HAP-1 (cell line): ENCODE data around the gene CENPT.
A peak's percentile ranks its signal among the peaks of the same experiment; 100 is the strongest.
"Not testable (repeated sequence)": the region's sequence is repeated elsewhere in the genome, so short reads cannot be mapped to it uniquely, and the experiment has no call there.

Source experiments
- DNase-seq, 2 experiments: peaks; one replicate each; pipeline ENCODE4 v3.0.0-alpha.2; 2016 to 2020; ENCODE audit warnings: low spot score in 2 of 2
- H3K27me3 ChIP-seq: fragments of 250-450 bp; sonication (Bioruptor Pico); 2 replicates; pipeline ENCODE4 v1.5.1; 2020; ENCODE audit warnings: low read depth, mild to moderate bottlenecking, moderate library complexity
- H3K36me3 ChIP-seq: fragments of 250-450 bp; sonication (Bioruptor Pico); replicated peaks from 2 replicates; pipeline ENCODE4 v1.5.1; 2020; ENCODE audit warnings: mild to moderate bottlenecking
- H3K4me1 ChIP-seq: fragments of 250-450 bp; sonication (Bioruptor Pico); 2 replicates; pipeline ENCODE4 v1.5.1; 2020; ENCODE audit warnings: mild to moderate bottlenecking
- H3K4me3 ChIP-seq: fragments of 250-450 bp; sonication (Bioruptor Pico); 2 replicates; pipeline ENCODE4 v1.5.1; 2020; ENCODE audit warnings: mild to moderate bottlenecking, moderate library complexity
- H3K9me3 ChIP-seq: fragments of 250-450 bp; sonication (Bioruptor Pico); 2 replicates; pipeline ENCODE4 v1.5.1; 2020; ENCODE audit warnings: mild to moderate bottlenecking, moderate library complexity
- in situ Hi-C: fragments of 300-500 bp; cut with MboI; formaldehyde crosslinking; loops from 3 replicates; pipeline ENCODE4 v1.14.3; 2020; ENCODE audit warnings: low sequenced_read_pairs, inconsistent platforms, mixed read lengths

The CENPT gene

DNA sequence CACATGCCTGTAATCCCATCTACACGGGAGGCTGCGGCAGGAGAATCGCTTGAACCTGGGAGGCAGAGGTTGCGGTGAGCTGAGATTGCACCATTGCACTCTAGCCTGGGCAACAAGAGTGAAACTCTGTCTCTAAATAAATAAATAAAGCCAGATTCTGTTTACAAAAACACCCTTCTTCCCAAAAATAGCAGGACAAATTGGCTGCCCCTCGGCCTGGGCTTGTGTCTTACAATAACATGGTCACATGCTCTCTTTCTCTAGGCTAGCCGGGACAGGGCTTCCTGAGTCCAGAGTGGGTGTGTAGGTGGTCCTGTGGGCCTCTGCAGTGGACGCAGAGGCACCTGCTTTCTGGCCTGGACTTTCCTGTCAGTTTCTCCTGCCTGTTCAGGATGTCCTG is 22.2 kb upstream of the CENPT start:
- H3K9me3 ChIP-seq: no peaks in the 10 kb centered on the region
- peaks cover 11% of the 10 kb centered on the region for H3K4me1 ChIP-seq
- peaks cover 72% of the 10 kb centered on the region for H3K36me3 ChIP-seq
- no peaks in the 10 kb centered on the region for H3K27me3 ChIP-seq
- H3K4me3 ChIP-seq: no peak overlapping the region
- no peak for DNase-seq
- in situ Hi-C loops: no loop called here

DNA sequence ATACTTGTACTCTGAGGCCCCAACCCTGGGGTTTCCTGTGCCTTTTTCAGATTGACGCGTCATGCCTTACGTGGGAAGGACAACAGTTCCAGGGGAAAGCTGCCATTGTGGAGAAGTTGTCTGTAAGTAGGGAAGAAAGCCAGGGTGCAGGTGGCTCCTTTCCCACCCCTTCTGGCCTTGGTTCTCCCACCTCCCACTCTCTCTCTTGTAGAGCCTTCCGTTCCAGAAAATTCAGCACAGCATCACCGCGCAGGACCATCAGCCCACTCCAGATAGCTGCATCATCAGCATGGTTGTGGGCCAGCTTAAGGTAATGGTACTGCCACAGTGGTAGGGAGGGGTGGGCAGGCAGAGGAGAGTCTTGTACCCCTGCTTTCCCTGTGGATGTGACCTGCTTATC is 20.8 kb upstream of the CENPT start:
- in situ Hi-C loops: no loop called here
- H3K4me3 ChIP-seq: no peak overlapping the region
- H3K27me3 ChIP-seq: no peaks in the 10 kb centered on the region
- peaks cover 74% of the 10 kb centered on the region for H3K36me3 ChIP-seq
- no peak for DNase-seq
- H3K9me3 ChIP-seq: no peaks in the 10 kb centered on the region
- H3K4me1 ChIP-seq: peaks cover 4% of the 10 kb centered on the region; the same call in 1 of the 2 replicates

DNA sequence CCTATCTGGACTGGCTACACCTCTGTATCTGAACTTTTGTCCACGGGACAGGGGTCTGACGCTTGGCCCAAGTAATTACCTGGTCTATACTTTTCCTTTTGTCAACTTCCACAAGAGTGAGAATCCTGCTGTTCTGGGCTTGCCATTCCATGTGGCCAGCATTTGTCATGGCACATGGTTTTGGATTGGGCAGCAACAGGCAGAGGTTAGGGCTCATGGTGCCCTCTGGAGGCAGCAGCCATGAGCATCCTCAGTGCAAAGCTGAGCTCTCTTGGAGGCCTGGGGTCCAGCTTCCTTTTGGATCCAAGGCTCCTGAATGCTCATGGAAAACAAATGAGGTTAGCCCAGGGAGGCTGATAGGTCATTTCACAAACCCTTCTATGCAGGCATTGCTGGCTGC is 17.8 kb upstream of the CENPT start:
- peaks cover 74% of the 10 kb centered on the region for H3K36me3 ChIP-seq
- no peaks in the 10 kb centered on the region for H3K9me3 ChIP-seq
- DNase-seq: peak in 1 of 2 experiments; percentile 38
- no peak overlapping the region for H3K4me3 ChIP-seq
- no peaks in the 10 kb centered on the region for H3K4me1 ChIP-seq
- H3K27me3 ChIP-seq: no peaks in the 10 kb centered on the region
- in situ Hi-C loops: no loop called here

DNA sequence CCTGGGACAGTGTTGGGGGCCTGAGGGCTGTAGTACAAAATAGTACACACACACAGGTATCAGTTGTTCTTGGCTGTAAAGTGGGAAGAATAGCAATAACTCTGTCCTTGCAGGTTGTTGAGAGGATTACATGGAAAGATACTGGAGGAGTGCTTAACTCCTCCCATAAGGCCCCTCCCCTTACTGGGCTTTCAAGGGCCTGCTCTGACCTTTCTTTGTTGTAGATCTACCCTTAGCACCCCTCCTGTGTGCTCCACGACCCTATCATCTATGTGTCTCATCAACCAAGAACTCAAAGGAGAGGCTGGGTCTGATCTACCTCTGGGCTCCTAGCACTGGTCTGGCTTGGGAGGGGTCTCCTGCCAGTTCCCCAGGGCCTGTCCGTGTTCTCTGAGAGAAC is 17.1 kb upstream of the CENPT start:
- peaks cover 71% of the 10 kb centered on the region for H3K36me3 ChIP-seq
- no peaks in the 10 kb centered on the region for H3K4me1 ChIP-seq
- no peaks in the 10 kb centered on the region for H3K9me3 ChIP-seq
- no peak overlapping the region for H3K4me3 ChIP-seq
- DNase-seq: no peak
- in situ Hi-C loops: no loop called here
- H3K27me3 ChIP-seq: no peaks in the 10 kb centered on the region

DNA sequence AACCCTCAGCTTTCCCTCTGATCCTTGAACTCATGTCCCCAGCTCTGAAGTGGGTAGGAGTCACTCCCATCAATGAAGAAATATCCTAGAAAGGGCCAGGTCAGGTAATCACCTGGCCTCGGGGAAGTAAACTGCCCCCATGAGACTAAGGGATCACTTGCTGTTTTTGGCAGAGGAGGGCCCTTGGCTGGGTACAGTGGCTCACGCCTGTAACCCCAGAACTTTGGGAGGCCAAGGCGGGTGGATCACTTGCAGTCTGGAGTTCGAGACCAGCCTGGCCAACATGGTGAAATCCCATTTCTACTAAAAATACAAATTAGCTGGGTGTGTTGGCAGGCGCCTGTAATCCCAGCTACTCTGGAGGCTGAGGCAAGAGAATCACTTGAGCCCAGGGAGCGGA is 16.6 kb upstream of the CENPT start:
- H3K9me3 ChIP-seq, in situ Hi-C loops, DNase-seq, H3K4me3 ChIP-seq, H3K4me1 ChIP-seq, H3K27me3 ChIP-seq: not testable (repeated sequence)
- peaks cover 65% of the 10 kb centered on the region for H3K36me3 ChIP-seq

DNA sequence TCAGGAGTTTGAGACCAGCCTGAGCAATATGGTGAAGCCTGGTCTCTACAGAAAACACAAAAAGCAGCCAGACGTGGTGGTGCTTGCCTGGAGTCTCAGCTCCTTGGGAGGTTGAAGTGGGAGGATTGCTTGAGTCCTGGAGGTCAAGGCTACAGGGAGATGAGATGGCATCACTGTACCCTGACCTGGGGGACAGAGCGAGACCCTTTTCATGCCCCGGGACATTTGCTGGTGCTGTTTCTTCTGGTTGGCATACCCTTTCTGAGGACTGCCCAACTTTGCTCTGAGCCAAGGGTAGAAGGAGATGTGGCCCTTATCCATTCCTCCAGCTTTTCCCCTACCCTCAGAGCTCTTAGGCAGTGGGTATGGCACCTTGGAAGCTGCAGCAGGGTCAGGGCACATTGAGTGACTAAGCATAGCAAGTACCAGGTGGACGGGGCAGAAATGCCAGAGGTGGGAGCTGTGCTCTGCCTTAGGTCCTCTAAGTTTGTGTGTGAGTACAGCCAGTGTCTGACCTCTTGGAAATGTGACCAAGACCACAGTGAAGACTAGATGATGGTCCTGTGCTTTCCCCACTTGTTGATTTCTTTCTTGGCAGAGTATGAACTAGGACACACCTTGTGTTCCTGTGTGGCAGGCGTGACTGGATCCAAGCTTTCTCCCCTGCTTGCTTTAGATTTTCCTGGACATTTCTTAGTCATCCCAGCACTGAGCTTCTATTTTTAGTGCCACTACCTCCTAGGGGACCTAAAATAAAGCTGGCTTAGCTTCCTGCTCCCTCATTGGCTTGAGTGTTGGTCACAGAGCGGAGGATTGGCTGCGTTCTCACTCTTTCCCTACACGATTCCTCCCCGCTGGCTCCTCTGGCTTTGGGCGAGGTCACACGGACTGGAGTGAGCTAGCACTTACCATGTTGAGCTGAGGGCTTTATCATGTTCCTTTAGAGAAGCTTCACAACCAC is 15.4 kb upstream of the CENPT start:
- Histone ChIP-seq H3K9me3 (no peaks in the 10 kb centered on the region), H3K27me3 (no peaks in the 10 kb centered on the region), H3K36me3 (peaks cover 54% of the 10 kb centered on the region), H3K4me1 (no peaks in the 10 kb centered on the region), H3K4me3 (no peak overlapping the region)
- no peak for DNase-seq
- in situ Hi-C loops: no loop called here

DNA sequence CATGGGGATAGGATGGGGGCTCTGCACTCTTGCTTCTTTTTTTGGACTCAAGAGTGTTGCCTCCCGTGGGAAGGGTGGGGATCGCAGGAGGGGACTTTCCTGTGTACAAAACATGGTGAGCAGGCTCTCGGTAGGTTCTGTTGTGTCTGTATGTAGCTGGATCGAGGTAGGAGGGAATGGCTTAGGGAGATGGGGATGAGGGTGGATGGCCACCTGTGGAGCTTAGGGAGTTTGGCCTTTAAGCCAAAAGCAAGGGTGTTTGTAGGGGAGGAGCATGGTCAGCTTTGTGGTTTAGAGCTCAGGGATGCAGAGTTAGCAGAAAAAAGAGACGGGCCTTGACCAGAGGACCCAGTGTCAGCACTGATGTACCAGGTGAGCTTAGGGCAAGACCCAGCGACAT is 14.4 kb upstream of the CENPT start:
- in situ Hi-C loops: no loop called here
- H3K4me3 ChIP-seq: no peak overlapping the region
- no peaks in the 10 kb centered on the region for H3K4me1 ChIP-seq
- no peaks in the 10 kb centered on the region for H3K9me3 ChIP-seq
- H3K36me3 ChIP-seq: peaks cover 44% of the 10 kb centered on the region
- no peaks in the 10 kb centered on the region for H3K27me3 ChIP-seq
- no peak for DNase-seq

DNA sequence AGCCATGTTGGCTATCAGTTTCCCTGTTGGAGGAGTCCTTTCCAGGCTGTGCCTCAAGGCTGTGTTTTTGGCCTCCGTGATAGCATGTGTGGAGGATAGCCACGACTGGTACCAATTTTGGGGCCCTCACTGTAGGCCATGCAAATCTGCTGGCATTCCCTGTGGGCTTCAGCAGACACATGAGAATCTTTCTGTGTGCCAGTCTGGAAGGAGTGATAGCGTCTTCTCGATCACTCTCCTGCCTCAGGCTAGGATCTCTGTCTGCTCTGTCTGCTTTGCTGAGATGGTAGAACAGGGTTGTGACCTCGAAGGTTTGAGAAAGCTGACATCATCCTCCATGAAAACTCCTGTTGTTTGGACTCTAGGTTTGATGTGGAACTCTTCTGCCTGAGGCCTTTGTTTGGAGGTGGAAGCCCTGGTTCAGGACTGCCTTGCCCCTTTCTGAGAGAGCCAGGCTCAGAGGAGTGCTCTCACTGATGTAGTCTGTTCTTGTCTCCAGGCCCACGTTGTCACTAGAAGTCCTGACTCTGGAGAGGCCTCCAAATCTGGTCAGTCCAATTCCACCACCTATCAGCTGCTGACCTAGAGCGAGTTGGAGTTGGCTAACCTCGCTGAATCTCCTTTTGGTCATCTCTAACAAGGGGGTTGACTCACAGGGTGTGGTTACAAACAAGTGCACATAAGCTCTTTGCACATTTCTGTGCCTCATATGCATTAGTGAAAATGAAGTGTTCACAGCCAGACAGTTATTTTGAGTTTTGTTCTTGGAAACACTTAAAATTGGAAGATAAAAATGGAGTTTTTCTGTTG is 13.3 kb upstream of the CENPT start:
- H3K9me3 ChIP-seq: no peaks in the 10 kb centered on the region
- DNase-seq: no peak
- in situ Hi-C loops: no loop called here
- H3K4me3 ChIP-seq: no peak overlapping the region
- no peaks in the 10 kb centered on the region for H3K4me1 ChIP-seq
- peaks cover 36% of the 10 kb centered on the region for H3K36me3 ChIP-seq
- no peaks in the 10 kb centered on the region for H3K27me3 ChIP-seq

DNA sequence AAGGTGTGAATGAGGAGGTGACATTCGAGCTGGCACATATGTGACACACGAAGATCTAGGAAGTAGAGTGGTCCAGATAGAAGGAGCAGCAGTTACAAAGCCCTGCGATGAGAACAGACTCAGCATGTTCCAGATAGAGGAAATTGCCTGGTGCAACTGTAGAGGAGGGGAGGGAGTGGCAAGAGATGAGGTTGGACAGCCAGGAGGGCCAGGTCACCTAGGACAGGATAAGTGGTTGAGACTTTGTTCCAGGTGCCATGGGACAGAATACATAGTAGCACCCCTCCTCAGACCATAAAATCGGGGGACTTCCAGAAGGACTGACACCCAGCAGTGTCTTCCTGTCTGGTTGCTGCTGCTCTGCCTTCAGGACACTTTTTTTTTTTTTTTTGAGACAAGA is 11.0 kb upstream of the CENPT start:
- Histone ChIP-seq H3K9me3 (no peaks in the 10 kb centered on the region), H3K36me3 (peaks cover 33% of the 10 kb centered on the region), H3K4me1 (no peaks in the 10 kb centered on the region), H3K27me3 (no peaks in the 10 kb centered on the region), H3K4me3 (no peak overlapping the region)
- in situ Hi-C loops: no loop called here
- no peak for DNase-seq

DNA sequence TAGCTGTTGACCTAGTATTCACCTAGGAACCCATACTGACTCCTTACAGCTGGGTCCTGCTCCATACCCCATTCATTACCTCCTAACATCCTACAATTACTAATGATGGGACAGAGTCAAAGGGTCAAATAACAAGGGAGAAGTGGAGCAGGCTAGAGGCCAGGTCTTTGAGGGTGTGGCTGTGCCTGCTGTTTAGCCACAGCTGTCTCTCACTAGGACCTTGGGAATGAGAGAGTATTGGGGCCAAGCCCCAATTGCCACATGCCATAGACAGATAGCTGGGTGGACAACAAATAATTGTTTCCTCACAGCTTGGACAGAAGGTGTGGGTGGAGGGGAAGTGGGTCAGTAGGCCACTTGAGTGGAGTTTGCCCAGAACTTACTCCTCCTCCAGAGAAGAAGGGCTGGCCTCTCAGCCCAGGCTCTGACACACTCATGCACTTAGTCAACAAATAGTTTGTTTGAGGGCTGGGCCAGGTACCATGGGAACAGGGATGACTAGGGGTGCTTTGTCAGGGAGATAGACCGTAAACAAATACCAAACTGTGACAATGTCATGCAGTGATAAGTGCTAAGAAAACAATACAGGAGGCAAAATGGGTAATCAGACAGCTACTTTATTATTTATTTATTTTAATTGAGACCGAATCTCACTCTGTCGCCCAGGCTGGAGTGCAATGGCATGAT is 10.2 kb upstream of the CENPT start:
- peaks cover 39% of the 10 kb centered on the region for H3K36me3 ChIP-seq
- no peaks in the 10 kb centered on the region for H3K27me3 ChIP-seq
- in situ Hi-C loops: no loop called here
- H3K4me1 ChIP-seq: no peaks in the 10 kb centered on the region
- no peaks in the 10 kb centered on the region for H3K9me3 ChIP-seq
- no peak overlapping the region for H3K4me3 ChIP-seq
- DNase-seq: peak in 1 of 2 experiments; percentile 29

DNA sequence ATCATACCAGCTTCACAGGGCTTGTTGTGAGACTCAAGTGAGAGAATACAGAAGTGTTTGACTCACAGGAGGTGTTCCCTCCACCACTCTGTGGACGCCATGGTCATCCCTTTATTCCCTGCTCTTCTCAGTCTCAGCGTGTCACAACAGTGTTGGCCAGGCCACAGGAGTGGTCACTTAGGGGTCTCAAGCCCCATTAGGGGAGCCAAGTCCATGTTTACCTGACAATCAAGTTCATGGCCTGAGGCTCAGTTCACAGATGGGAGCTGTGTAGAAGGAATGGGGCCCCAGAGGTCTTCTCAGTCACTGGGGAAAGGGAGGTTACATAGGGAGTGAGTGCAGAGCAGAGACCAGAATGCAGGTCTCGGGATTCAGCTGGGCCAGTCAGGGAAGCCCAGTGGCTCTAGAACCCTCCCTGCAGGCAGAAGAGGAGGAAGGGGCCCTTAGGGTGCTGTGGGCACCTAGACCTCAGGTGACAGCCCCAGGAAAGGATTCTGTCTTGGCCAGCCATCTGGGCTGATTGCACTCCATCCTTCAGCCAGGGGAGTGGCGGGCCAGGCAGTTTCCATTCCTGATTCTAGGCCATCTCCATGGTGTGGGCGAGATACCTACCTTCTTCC is 9.5 kb upstream of the CENPT start:
- in situ Hi-C loops: no loop called here
- Histone ChIP-seq H3K4me3 (no peak overlapping the region), H3K4me1 (no peaks in the 10 kb centered on the region), H3K27me3 (no peaks in the 10 kb centered on the region), H3K36me3 (peaks cover 37% of the 10 kb centered on the region), H3K9me3 (no peaks in the 10 kb centered on the region)
- DNase-seq: no peak

DNA sequence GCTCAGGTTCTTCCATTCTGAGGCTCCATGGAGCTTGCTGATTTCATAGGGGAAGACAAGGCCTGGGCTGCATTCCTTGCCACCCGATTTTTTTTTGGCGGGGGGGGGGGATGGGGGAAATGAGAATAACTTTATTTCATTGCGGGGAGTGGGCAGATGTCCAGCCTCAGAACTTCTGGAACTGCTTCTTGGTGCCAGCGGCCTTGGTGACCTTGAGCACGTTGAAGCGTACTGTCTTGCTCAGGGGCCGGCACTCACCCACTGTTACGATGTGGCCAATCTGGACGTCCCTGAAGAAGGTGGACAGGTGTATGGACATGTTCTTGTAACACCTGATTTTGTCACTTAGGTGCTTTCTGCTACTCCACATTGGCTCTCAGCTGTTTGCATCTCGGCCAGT is 8.3 kb upstream of the CENPT start:
- Histone ChIP-seq H3K27me3 (no peaks in the 10 kb centered on the region), H3K4me1 (no peaks in the 10 kb centered on the region), H3K36me3 (peaks cover 35% of the 10 kb centered on the region), H3K9me3 (no peaks in the 10 kb centered on the region), H3K4me3 (no peak overlapping the region)
- in situ Hi-C loops: no loop called here
- no peak for DNase-seq

DNA sequence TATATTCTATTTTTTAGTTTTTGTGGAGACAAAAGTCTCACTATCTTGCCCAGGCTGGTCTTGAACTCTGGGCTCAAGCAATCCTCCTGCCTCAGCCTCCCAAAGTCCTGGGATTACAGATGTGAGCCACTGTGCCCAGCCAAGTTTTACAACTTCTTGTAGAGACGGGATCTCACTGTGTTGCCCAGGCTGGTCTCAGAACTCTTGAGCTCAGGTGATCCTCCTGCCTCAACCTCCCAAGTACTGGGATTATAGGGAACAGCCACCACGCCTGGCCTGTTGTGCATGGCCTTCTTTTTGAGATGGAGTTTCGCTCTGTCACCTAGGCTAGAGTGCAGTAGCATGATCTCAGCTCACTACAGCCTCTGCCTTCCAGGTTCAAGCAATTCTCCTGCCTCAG is 6.2 kb upstream of the CENPT start:
- Histone ChIP-seq H3K4me1 (0 out of 2 replicates have a peak, but pooled peaks cover 3% of the 10 kb centered on the region), H3K4me3 (no peak overlapping the region), H3K27me3 (no peaks in the 10 kb centered on the region), H3K36me3 (peaks cover 42% of the 10 kb centered on the region), H3K9me3 (no peaks in the 10 kb centered on the region)
- in situ Hi-C loops: no loop called here
- DNase-seq: no peak
